ENCODE measurements around the gene METTL5.
"Not testable (repeated sequence)": the region's sequence is repeated elsewhere in the genome, so short reads cannot be mapped to it uniquely, and the experiment has no call there.

The METTL5 gene

DNA sequence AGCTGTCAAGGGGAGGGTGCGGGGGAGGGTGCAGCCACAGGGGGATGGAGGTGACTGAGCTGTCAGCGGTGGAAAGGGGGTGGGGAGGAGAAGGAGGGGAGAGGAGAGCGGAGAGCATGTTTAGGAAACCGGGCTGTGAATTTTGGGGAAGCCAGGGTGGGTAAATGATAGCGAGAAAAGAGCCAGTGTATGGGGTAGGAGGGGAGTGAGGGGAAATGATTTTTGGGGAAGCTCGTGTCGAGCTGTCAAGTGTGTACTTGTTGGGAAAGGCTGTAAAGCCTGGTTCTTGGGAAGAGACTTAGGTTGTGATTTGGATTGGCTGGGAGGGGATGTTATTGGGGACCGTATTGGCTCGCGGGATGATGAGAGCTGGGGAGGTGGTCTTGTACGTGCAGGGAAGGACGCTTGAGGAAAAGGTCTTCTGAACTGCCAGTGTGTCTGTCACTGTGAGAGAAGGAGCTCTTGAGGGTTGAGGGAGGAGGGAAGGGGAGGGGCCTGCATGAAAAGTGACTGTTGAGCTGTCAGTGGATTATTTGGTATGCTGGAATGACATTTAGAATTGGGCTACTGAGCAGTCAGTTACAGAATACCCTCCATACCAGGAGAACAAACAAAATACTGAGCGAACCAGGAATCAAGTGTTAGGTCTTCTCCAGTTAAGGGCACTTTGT is 3.6 kb upstream of the METTL5 start:
- peak; percentile 57 for DNase-seq

DNA sequence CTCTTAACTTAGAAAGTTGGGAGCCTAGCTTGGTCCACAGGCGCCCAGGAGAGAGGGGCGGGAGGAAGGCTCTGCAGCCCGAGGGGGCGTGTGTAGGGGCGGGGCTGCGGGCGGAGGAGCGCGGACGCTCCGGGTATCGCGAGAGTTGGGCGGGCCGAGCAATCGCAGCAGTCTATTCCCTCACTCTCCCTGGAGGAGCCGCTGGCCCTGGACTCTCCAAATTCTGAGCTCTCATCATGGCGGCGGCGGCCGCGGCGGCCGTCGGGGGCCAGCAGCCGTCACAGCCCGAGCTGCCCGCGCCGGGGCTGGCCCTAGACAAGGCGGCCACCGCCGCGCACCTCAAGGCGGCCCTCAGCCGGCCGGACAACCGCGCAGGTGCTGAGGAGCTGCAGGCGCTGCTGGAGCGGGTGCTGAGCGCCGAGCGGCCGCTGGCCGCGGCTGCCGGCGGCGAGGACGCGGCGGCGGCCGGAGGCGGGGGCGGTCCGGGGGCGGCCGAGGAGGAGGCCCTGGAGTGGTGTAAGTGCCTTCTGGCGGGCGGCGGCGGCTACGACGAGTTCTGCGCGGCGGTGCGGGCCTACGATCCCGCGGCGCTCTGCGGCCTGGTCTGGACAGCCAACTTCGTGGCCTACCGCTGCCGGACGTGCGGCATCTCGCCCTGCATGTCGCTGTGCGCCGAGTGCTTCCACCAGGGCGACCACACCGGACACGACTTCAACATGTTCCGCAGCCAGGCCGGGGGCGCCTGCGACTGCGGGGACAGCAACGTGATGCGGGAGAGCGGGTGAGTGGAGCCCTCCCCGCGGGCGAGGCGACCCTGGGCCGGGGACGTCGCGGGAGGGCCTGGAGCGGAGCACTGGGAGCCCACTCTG is 2.8 kb upstream of the METTL5 start, which contains the start of gene UBR3:
Gene UBR3 (plus strand): TSS at position 183 of the 869 bp plus-strand sequence. CDS start 54 bp downstream, at position 237.
- peak; percentile 88 for DNase-seq

DNA sequence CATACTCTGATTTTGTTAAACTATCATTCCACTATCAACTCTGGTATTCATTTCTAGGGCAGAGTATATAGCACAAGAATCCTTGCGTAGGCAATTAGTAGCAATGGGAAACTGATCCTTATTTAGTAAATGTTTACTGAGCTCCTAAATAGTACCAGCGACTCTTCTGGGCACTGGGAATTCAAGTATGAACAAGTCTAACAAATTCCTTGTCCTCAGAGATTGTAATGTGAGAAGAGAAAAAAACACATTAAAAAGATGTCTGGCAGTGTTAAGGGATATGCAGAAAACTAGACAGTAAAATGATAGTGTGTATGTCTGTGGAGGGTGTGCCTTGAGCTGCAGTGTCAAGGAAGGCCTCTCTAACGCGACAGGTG is 721 bp downstream of the METTL5 start:
- DNase-seq, result no peak

DNA sequence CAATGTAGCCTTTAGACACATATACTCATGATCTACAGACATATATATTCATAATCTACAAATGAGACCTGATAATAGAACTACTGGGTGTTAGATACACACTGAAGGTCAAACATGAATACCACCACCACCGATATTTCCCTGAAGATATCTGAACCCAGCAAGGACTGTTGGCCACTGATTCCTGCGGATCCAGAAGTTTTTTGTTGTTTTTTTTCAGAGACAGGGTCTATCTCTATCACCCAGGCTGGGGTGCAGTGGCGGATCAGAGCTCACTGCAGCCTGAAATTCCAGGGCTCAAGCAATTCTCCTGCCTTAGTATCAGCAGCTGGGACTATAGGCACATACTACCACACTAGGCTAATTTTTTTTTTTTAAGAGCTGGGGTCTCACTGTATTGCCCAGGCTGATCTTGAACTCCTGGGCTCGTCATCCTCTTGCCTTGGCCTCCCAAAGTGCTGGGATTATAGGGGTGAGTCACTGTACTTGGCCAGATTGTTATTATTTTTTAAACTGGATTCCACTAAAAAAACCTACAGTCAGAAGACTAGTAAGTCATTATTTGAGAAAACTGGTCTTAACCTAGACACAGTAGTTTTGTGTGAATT is 1.8 kb downstream of the METTL5 start:
- DNase-seq, result no peak

DNA sequence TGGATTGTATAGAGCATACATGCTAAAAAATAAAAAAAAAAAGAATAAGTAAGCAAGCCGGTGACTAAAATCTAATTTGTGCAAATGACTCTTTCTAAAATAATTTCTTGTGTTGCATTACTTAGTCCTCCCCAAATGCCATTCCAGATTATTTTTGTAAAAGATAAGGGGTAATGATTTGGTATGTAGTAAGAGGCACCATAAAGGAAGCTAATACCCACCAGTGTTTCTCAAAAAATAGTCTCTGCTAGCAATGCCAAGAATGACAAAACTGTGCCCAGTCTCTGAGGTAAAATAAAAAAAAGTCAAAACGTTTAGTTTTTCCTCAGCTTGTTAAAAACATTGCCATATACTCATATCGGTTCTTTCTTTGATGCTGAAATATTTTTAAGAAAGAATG is 2.7 kb downstream of the METTL5 start:
- DNase-seq, result no peak

DNA sequence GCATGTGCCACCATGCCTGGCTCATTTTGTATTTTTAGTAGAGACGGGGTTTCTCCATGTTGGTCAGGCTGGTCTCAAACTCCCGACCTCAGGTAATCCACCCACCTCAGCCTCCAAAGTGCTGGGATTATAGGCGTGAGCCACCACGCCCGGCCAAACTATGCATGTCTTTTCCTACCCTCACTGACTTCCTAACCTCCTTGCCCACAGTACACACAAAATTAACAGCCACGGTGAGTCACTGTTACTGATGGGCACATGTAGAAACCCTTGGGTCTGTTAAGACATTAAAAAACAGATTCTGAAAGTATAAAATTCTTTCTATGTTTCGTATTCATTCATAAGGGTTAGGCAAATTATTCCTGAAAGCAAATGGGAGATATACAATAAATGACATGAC is 4.6 kb downstream of the METTL5 start:
- not testable (repeated sequence) for DNase-seq

DNA sequence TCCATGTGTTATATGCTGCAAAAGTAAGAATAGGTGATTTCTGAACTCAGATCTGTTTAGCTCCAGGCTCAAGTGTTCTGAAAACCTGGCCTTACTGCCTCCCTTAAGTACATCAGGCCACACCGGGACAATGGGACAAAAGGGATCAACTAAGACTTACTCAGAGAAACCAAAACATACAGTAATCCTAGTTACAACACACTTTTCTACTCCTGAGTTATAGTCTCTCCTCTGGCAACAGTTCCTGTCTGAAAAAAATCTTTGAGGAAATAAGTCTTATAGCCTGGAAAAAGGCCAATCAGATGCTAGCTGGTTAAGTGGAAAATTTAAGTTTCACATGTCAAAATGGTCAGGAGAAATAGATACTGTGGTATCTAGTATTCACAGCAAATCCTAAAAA is 5.6 kb downstream of the METTL5 start:
- no peak for DNase-seq

DNA sequence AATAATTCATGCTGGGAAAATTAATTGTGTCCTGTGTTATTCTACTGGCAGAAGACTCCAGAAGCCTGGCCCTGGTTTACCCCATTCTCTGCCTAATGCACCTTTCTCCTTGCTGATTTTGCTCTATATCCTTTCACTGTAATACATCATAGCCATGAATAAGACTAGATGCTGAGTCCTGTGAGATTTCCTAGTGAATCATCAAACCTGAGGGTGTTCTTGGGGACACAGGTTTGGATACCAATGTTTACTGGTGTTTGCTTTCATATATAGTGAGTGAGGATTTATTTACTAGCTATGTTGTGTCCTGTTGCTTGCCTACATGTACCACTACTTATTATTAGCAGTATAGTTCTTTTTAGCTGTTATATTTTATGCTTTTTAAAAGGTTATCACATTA is 6.5 kb downstream of the METTL5 start:
- DNase-seq, result no peak

DNA sequence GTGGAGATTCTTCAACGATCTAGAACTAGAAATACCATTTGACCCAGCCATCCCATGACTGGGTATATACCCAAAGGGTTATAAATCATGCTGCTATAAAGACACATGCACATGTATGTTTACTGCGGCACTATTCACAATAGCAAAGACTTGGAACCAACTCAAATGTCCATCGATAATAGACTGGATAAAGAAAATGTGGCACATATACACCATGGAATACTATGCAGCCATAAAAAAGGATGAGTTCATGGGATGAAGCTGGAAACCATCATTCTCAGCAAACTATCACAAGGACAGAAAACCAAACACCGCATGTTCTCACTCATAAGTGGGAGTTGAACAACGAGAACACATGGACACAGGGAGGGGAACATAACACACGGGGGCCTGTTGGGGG is 7.3 kb downstream of the METTL5 start:
- not testable (repeated sequence) for DNase-seq

DNA sequence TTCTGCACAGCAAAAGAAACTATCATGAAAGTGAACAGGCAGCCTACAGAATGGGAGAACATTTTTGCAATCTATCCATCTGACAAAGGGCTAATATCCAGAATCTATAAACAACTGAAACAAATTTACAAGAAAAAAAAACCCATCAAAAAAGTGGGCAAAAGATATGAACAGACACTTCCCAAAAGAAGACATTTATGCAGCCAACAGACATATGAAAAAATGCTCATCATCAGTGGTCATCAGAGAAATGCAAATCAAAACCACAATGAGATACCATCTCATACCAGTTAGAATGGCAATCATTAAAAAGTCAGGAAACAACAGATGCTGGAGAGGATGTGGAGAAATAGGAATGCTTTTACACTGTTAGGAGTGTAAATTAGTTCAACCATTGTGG is 7.7 kb downstream of the METTL5 start:
- DNase-seq, result not testable (repeated sequence)

DNA sequence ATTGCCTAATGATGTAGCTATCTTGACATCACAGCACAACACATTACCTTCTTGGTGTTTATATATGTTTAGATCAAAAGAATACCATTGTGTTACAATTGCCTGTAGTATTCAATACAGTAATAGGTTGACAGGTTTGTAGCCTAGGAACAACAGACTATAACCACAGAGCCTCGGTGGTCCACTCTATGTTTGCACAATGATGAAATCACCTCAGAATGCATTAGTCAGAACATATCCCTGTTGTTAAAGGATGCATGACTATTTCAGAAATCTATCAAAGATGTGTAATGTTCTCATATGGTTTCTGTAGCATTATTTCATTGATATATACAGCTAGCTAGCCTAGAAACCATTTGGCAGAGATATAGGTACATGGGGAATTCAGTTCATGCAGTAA is 8.9 kb downstream of the METTL5 start:
- no peak for DNase-seq

DNA sequence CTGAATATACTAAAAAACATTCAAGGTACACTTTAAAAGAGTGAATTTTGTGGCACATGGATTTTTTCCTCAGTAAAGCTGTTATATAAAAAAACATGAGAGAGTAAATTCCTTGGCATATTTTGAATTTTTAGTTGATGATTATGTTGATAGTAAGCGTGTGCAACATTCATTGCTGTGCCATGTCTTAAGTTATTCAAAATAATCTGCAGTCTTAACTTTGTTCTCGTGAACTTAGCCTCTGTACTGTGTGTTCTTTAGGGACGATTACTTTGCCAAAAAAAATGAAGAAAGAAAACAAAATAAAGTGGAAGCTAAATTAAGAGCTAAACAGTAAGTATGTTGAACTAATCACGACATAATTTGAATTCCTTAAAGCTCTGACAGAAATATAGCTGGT is 16.5 kb downstream of the METTL5 start:
- DNase-seq, result no peak

DNA sequence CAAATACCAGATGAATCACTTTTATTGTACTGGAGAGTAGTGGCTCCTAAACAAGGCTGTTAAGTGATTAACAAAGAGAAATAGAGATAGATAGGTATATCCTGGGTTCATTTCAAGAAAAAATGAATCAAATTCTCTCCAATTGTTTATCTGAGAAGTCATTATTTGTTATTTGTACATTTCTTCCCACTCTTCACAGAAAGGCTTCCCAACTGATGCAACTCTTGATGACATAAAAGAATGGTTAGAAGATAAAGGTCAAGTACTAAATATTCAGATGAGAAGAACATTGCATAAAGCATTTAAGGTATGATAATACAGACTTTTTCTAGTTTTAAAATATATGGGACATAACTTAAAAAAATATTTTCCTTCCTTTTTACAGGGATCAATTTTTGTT is 18.1 kb downstream of the METTL5 start:
- no peak for DNase-seq

DNA sequence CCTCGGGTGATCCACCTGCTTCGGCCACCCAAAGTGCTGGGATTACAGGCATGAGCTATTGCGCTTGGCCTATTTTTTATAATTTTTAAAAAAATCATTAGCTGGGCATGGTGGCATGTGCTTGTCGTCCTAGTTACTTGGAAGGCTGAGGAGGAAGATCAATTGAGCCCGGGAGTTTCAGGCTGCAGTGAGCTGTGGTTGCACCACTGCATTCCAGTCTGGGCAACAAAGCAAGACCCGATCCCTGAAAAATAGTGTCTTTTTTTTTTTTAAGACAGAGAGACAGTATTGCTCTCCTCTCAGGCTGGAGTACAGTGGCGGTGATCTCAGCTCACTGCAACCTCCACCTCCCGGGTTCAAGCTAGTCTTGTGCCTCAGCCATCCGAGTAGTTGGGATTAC is 21.2 kb downstream of the METTL5 start:
- DNase-seq, result no peak

DNA sequence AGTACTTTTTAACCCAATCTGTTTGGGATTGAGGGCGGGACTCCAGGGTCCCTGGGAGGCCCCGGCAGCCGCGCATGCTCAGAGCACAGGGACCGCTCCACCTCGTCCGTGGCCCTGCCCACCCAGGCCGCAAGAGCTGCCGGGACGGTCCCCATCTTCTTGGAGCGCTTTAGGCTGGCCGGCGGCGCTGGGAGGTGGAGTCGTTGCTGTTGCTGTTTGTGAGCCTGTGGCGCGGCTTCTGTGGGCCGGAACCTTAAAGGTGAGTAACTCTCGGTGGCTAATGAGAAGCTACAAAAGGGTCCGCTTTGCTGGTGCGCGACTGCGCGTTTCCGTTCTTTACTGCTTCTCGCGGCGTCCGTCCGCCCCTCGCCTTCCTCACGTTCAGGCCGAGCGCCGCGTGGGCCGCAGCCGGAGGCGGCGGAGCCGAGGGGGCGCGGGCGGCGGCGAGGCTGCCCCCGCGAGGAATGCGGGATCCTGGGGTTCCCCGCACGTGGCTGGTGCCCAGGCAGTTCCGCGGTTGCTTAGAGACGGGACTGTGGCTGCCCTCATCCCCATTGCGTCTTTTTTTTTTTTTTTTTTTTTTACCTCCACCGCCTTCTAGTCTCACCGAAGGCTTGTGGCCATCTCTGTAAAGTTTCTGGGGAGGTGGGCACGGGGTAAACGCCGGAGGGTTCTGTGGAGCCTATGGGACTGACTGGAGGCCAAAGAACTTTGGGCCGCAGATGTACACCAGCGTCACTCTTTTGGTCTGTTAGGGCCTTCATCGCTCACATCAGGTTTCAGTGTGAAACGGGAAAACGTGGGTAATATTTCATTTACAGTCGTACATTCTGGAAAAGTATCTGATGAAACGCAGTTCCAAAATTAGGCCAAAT is 25.8 kb downstream of the METTL5 start, which contains the start of gene SSB:
Gene SSB (plus strand): TSS at position 154 of the 875 bp plus-strand sequence. CDS start 2,090 bp downstream, outside the sequence.
- DNase-seq, result peak; percentile 97

DNA sequence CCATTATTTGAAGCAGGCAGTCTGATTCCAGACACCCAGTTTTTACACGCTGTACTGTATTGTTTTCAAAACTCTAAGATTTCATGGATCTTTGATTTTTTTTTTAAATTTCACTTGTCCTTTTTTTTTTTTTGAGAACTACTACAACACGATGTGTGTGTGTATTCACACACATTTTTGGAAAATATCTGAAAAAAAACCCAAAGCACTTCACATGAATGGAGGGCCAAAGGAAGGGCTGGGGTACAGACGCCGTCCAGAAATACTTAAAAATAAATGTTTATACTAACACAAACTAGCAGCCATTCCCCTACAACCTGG is 26.3 kb downstream of the METTL5 start:
- no peak for DNase-seq

DNA sequence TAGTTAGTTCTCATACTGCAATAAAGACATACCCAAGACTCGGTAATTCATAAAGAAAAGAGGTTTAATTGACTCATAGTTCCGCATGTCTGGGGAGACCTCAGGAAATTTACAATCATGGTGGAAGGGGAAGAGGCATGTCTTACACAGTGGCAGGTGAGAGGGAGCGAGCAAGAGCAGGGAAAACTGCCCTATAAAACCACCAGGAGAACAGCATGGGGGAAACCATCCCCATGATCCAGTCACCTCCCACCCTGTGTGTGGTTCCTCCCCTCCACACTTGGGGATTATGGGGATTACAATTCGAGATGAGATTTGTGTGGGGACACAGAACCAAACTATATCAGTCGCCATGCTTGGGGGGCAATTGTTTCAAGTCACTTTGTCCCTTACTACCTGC is 27.1 kb downstream of the METTL5 start:
- DNase-seq, result no peak

DNA sequence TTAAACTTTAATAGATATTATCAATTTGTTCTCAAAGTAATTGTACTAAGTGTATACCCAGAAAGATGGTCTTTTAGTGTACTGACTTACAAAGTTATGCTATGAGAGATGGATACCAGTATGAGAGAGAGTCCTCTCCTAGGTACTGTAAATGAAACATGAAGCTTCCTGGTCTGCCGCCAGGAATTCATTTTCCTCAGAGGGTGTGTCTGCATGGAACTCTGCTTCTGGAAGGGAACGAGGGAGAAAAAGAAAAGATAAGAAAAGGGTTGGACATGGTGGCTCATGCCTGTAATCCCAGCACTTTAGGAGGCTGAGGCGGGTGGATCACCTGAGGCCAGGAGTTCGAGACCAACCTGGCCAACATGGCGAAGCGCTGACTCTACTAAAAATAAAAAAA is 28.3 kb downstream of the METTL5 start:
- DNase-seq, result no peak

DNA sequence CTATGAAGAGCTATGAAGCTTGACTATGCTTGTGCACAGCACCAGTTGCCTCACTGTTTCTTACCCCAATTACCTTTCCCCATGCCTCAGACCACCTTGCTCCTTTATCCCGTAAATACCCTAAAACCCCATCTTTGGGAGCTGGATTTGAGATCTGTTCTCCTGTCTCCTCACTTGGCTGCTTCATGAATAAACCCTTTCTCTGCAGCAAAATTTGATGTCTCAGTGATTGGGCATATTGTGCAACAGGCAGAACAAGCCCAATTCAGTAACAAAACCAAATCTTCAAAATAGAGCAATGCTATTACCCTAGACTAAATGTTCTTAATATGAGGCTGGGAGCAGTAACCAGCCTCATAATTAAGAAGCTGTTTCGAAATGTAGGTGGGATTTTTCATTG is 29.5 kb downstream of the METTL5 start:
- DNase-seq, result no peak

DNA sequence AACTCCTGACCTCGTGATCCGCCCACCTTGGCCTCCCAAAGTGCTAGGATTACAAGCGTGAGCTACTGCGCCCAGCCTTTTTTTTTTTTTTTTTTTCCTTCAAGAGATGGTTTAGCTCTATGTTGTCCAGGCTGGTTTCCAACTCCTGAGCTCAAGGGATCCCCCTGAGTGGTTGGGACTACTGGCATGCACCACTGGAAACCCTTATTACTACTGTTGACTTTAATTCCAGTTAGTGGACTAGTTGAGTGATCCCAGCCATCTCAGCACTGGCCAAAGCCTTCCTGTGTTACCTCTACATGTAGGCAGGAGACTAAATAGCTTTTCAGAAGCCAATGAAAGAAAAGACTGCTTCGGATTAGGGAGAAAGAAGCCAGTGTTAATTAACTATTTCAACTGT is 34.1 kb downstream of the METTL5 start:
- no peak for DNase-seq

DNA sequence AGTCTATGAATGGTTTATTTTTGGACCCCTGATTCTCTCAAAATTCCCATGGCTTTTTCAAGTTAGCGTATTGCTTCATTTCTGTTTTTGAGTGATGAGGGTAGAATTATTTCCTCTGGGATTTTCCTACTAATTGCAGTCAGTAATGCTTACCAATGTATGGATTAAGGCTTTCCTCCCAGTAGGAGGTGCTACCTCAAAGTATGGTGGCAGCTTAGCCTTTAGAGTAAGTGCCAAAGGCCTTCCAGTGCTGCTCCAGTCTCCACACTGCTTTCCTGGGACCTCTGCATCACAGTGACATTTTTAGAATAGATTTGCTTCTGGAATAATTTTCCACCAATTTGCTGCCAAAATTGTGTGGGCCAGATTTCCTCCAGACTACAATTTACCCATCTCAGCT is 42.2 kb downstream of the METTL5 start:
- DNase-seq, result no peak

DNA sequence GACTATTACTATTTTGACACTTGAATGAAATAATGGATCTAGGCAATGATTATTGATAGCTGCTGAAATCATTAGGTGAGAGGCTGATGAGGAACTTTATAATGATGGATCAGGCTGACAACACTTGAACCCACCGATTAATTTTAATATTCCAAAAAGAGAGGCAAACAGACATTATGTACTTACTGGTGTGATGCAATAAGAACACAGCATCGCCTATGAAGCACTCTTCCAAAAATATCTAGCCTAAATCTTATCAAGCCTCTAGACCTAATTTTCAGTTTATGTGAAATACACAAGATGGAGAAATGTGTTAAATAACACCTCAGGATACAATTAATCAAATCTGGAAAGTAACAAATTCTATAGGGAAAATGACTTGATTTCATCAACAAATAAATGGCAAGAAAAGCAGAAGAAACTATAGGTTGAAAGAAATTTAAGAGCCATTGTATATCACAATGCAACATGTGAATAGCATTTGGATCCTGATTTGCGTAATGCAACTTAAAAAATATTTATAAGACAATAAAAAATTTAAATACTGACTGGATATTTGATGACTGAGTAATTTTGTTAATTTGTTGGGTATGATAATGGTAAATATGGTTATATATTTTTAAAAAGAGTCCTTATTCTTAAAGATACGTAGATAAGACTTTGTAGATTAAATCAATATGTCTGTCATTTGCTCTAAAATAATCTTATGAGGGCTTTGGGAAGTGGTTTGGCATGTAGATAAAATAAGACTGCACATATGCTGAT is 43.3 kb downstream of the METTL5 start:
- DNase-seq, result no peak

Measured in CD4-positive, alpha-beta T cell treated with Interleukin-4 for 4 hours (primary cell).